ENCODE results near the gene ELMO1. TPM values are rescaled to one million over a fixed set of nuclear protein-coding genes. Genes with fewer than 3 reads are reported as not detected.

ELMO1 gene
- total RNA-seq, 1 experiment from 2014 or later = not detected

DNA sequence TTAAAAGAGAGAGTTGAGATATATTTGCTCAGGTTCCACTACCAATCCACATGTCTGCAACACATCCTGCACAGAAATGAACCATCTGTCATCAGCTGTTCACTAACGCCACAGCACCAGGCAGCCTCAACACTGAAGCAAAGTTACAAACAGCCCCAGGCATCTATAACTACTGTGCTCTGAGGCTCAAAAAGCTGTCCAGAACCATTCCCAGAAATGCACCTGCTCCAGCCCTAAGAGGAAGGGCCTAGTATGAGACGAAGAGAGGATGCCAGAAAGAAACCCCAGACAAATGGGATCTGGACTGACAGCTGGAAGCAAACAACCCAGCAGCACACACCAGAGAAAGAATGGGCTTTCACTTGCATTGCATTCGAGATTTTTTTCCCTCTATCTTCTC, 159.3 kb downstream of the ELMO1 start:
- Histone ChIP-seq H3K36me3 (no peaks in the 10 kb centered on the region), H3K27ac (no peak overlapping the region), H3K27me3 (replicated peaks) (no peaks in the 10 kb centered on the region), H3K9me3 (replicated peaks) (no peaks in the 10 kb centered on the region), H3K4me1 (replicated peaks) (no peaks in the 10 kb centered on the region), H3K4me3 (no peak overlapping the region)
- no peak for DNase-seq (ENCODE audit: low read depth in 1 of 2, low spot score in 2 of 2)

DNA sequence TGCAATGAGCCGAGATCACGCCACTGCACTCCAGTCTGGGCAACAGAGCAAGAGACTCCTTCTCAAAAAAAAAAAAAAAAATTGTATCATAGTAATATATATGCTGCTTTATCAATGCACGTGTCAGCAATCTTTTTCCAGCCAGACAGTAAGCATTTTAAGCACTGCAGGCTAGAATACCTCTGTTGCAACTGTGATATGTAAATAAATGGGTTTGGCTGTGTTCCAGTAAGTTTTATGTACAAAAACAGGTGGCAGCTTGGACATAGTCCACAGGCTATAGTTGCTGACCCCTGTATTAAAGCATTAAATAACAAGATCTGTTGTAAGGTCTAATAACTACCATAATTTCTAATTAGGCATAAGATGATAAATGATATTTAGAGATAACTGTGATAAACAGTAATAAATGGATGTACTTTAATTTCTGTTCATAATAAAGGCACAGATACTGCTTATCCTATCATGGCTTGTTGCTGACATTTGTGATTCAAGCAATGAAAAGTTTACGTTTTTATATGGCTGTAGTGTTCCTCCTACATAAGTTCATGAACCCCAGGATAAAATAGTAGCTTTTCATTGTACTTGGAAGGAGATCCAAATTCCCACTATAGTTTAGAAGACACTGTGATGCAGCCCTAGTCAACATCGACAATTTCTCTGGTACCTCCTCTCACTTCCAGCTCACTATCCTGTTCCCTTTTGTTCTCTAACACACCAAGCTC, 161.4 kb downstream of the ELMO1 start:
- no peaks in the 10 kb centered on the region for H3K27me3 ChIP-seq (replicated peaks)
- no peaks in the 10 kb centered on the region for H3K36me3 ChIP-seq
- no peak overlapping the region for H3K27ac ChIP-seq
- H3K4me1 ChIP-seq (replicated peaks) = no peaks in the 10 kb centered on the region
- no peaks in the 10 kb centered on the region for H3K9me3 ChIP-seq (replicated peaks)
- DNase-seq (ENCODE audit: low read depth in 1 of 2, low spot score in 2 of 2) = no peak
- no peak overlapping the region for H3K4me3 ChIP-seq

DNA sequence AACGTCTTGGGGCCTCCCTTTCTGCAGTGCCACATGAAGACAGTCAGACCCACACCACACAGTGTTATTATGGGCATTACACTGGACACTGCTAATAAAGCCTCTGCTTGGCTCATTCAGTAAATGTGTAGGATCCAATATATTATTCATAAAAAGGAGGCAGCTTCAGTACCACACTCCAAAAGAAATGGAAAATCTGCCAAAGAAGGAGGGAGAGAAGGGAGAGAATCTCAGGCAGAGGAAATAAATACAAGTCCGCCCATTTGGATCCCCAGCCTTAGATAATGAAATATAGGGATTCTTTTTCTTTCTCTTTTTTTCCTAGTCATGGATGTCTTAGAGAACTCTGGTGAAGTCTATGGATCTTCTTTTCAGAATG, 162.2 kb downstream of the ELMO1 start:
- no peak overlapping the region for H3K27ac ChIP-seq
- H3K36me3 ChIP-seq = no peaks in the 10 kb centered on the region
- no peak overlapping the region for H3K4me3 ChIP-seq
- no peaks in the 10 kb centered on the region for H3K27me3 ChIP-seq (replicated peaks)
- no peaks in the 10 kb centered on the region for H3K4me1 ChIP-seq (replicated peaks)
- no peak for DNase-seq (ENCODE audit: low read depth in 1 of 2, low spot score in 2 of 2)
- no peaks in the 10 kb centered on the region for H3K9me3 ChIP-seq (replicated peaks)

DNA sequence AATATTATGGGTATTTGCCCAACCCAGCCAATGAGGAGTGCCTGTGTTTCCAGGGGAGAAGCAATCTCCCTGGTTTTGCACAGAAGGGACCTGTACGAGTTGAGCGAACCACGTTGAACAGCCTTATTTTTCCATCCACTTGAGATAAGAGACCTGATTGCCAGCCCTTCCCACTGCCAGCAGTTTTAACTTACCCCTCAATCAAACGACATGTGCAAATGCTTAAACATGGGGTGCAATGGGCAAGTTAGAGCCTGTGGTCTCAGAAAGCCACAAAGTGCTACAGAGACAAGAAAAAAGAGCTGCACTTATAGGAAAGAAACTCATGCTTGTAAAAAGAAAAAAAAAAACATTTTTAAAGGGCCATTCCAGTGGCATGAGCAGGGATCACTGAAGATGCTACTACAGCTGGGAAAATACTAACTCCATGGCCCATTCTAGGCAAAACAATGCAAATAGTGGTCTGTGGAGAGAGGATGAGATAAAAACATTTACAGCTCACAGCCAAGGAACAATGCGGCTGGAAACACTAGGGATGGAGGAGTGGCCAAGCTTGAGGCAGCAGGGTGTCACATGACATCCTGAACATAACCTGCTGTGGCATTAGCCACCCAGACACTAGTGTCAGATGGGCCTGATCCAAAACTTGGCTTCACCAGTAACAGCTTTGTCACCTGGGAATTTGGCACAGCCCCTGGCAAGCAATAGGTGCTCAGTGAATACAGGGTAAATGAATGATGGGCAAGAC, 162.8 kb downstream of the ELMO1 start:
- DNase-seq (ENCODE audit: low read depth in 1 of 2, low spot score in 2 of 2) = no peak
- Histone ChIP-seq H3K27me3 (replicated peaks) (no peaks in the 10 kb centered on the region), H3K36me3 (no peaks in the 10 kb centered on the region), H3K27ac (no peak overlapping the region), H3K4me1 (replicated peaks) (no peaks in the 10 kb centered on the region), H3K4me3 (no peak overlapping the region), H3K9me3 (replicated peaks) (no peaks in the 10 kb centered on the region)

DNA sequence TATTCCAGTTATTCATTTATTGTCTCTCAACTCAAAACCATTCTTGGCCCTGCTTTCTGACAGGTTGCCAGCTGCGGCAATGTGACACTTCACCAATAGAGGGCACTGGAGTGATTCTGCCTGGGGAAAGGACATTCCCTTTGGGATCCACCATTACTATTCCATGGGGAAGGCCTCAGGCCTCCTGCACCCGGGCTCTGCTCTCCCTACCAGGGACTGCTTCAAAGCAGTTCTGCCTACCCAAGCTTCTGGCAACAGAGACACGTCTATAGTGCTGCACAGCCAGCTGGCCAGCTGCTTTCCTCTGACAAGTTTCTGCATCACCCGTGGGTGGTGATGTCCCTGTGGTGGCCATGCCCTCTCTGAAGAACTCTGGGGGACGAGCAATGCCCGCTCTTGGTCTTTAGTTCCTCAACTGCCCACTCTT, 163.8 kb downstream of the ELMO1 start:
- H3K9me3 ChIP-seq (replicated peaks) = no peaks in the 10 kb centered on the region
- no peaks in the 10 kb centered on the region for H3K4me1 ChIP-seq (replicated peaks)
- H3K27me3 ChIP-seq (replicated peaks) = no peaks in the 10 kb centered on the region
- peak; percentile 53 for DNase-seq (ENCODE audit: low read depth in 1 of 2, low spot score in 2 of 2)
- H3K36me3 ChIP-seq = no peaks in the 10 kb centered on the region
- no peak overlapping the region for H3K4me3 ChIP-seq
- H3K27ac ChIP-seq = no peak overlapping the region

DNA sequence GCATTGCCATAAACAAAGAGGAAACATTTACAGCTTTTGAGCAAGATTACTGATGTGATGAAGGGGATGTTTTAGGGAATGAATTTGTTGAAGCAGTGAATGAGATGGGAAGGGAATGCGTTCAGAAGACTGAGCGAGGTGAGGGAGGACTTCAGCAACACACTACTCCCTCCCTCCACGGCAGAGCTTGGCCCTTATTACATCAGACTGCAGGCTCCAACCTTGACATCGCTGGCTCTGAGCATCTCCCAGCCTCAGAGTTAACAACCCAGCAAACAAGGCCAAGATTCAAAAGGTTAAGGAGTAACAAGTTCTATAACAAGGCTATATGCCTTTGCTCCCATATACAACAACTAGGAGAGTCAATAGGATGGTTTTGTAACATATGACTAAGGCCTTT, 164.4 kb downstream of the ELMO1 start:
- Histone ChIP-seq H3K9me3 (replicated peaks) (no peaks in the 10 kb centered on the region), H3K4me3 (no peak overlapping the region), H3K27me3 (replicated peaks) (no peaks in the 10 kb centered on the region), H3K36me3 (no peaks in the 10 kb centered on the region), H3K4me1 (replicated peaks) (no peaks in the 10 kb centered on the region), H3K27ac (no peak overlapping the region)
- DNase-seq (ENCODE audit: low read depth in 1 of 2, low spot score in 2 of 2) = no peak

DNA sequence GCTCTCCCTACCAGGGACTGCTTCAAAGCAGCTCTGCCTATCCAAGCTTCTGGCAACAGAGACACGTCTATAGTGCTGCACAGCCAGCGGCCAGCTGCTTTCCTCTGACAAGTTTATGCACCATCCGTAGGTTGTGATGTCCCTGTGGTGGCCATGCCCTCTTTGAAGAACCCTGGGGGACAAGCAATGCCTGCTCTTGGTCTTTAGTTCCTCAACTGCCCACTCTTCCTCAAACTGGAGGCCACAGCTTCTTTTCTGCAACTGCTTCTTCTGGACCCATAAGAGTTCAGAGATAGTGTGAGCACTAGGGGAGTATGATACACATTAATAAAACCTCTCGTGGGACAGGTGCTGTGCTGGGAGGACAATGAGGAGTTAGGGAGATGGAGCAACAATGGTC, 164.9 kb downstream of the ELMO1 start:
- no peak overlapping the region for H3K27ac ChIP-seq
- H3K27me3 ChIP-seq (replicated peaks) = no peaks in the 10 kb centered on the region
- H3K4me1 ChIP-seq (replicated peaks) = no peaks in the 10 kb centered on the region
- DNase-seq (ENCODE audit: low read depth in 1 of 2, low spot score in 2 of 2) = no peak
- no peak overlapping the region for H3K4me3 ChIP-seq
- no peaks in the 10 kb centered on the region for H3K36me3 ChIP-seq
- no peaks in the 10 kb centered on the region for H3K9me3 ChIP-seq (replicated peaks)

DNA sequence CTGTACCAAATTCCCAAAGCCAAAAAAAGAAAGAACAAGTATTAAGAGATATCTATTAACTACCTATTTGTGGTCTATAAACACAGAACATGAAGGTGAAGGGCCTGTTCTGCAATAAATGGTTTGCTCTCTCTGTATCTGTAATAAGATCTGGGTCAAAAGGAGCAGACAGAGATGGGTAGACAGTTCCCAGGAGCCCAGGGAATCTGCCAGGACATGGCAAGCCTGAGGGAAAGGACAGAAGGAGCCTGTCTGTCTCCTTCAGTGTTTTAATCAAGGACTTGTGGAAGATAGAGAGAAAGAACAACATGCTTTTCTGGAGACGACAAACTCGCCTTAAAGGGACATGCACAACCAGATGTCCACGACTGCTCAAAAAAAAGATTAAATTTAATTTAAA, 165.7 kb downstream of the ELMO1 start:
- no peak for DNase-seq (ENCODE audit: low read depth in 1 of 2, low spot score in 2 of 2)
- Histone ChIP-seq H3K27me3 (replicated peaks) (no peaks in the 10 kb centered on the region), H3K4me3 (no peak overlapping the region), H3K27ac (no peak overlapping the region), H3K4me1 (replicated peaks) (no peaks in the 10 kb centered on the region), H3K9me3 (replicated peaks) (no peaks in the 10 kb centered on the region), H3K36me3 (no peaks in the 10 kb centered on the region)

DNA sequence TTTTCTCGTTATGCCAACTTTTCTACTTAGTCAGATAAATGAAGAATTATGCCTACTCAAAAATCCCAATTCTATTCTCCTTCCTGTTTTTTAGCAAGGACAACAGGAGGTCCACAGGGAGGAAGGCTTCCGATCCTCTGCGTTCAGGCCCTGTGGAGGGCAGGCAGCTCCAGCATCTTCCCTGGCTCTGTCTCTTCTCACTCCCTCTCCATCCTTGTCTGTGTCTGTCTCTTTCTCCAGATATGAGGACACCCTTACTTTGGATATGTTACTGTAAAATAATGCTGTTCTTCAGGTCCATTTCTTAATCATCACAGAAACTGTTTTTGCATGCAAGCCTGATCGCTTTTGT, 166.6 kb downstream of the ELMO1 start:
- no peaks in the 10 kb centered on the region for H3K4me1 ChIP-seq (replicated peaks)

DNA sequence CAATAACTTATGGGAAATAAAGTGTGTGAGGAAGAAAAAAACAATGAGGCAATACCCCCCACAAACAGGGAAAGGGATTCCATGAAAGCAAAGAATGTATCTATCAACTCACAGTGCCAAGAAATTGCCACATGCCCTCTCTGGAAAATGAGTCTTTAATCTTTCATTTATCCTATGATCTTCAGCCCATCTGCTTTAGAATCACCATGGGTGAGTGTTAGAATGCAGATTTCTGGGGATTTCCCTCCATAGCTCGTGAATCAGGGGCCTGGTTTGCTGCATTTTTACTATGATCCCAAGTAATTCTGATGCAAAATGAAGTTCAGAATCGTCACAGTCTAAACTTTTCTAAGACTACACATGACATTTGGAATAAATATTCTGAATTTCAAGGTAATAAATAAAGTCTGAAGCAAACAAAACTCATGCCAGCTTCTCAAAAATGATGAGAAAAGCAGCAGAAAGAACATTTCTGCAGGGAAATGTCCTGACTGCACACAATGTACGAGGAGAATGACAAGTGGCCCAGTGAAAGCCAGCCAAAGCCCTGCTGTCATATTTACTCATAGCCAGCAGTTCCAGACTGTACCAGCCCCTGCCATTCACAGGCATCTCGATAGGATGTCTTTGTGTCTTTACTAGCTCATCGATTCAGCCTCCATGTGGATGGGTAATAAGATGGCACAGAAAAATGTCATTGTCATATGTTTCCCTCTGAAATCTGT, 167.1 kb downstream of the ELMO1 start:
- Histone ChIP-seq H3K4me1 (replicated peaks) (no peaks in the 10 kb centered on the region), H3K27me3 (replicated peaks) (no peaks in the 10 kb centered on the region), H3K9me3 (replicated peaks) (no peaks in the 10 kb centered on the region), H3K36me3 (no peaks in the 10 kb centered on the region), H3K4me3 (no peak overlapping the region), H3K27ac (no peak overlapping the region)
- DNase-seq (ENCODE audit: low read depth in 1 of 2, low spot score in 2 of 2) = no peak

More for the DNA sequence above, 166.6 kb downstream of the ELMO1 start:
- no peaks in the 10 kb centered on the region for H3K27me3 ChIP-seq (replicated peaks)
- no peak for DNase-seq (ENCODE audit: low read depth in 1 of 2, low spot score in 2 of 2)
- H3K9me3 ChIP-seq (replicated peaks) = no peaks in the 10 kb centered on the region
- no peak overlapping the region for H3K27ac ChIP-seq
- H3K4me3 ChIP-seq = no peak overlapping the region
- H3K36me3 ChIP-seq = no peaks in the 10 kb centered on the region

DNA sequence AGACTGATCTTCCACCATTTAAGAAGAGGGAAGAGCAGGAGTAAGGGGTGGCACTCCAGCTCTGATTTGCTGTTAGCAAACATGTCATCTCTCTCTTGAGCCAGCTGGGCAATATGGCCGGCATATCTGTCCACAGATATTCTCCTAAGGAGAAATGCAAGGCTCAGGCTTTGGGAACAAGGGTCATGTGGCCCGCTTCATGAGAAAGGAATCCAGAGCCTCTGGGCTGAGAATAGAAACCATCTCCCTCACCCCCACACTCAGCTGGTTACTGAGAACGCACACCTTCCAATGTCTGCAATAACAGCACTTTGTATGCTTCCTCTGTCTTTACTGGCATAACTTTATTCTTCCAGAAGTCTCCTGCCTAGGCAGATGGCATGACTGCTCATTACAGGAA, 171.2 kb downstream of the ELMO1 start:
- Histone ChIP-seq H3K9me3 (replicated peaks) (no peaks in the 10 kb centered on the region), H3K36me3 (no peaks in the 10 kb centered on the region), H3K27me3 (replicated peaks) (no peaks in the 10 kb centered on the region), H3K4me1 (replicated peaks) (no peaks in the 10 kb centered on the region), H3K4me3 (no peak overlapping the region), H3K27ac (no peak overlapping the region)
- no peak for DNase-seq (ENCODE audit: low read depth in 1 of 2, low spot score in 2 of 2)

DNA sequence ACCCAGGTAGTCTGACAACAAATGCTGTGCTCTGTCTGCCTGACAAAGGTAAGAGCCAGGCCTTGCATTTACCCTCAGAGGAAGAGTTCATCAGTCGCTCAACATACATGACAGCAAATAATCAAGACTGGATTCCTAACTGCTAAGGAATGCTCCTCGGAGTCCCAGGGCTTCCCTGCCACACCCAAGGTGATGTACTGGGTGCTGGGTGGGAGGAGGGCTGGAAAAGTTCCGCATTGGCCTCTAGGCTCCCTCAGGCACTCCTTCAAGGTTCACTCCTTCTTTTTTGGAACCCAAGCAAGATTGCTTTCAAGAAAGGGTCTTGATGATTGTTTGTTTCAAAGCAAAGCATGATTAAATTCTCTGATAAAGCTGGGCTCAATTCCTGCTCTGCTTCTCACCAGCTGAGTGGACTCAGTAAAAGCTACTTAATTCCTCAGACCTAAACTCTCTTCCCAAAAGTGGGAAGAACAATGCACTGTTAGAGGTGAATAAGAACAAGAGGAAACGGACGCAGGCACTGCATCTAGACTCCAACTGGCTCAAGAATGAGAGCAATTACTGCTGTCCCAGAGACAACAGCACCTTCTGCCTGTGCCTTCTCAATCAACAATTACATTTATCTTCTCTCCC, 173.5 kb downstream of the ELMO1 start:
- no peaks in the 10 kb centered on the region for H3K9me3 ChIP-seq (replicated peaks)
- H3K27ac ChIP-seq = no peak overlapping the region
- no peaks in the 10 kb centered on the region for H3K4me1 ChIP-seq (replicated peaks)
- H3K27me3 ChIP-seq (replicated peaks) = no peaks in the 10 kb centered on the region
- no peak for DNase-seq (ENCODE audit: low read depth in 1 of 2, low spot score in 2 of 2)
- no peak overlapping the region for H3K4me3 ChIP-seq
- no peaks in the 10 kb centered on the region for H3K36me3 ChIP-seq

DNA sequence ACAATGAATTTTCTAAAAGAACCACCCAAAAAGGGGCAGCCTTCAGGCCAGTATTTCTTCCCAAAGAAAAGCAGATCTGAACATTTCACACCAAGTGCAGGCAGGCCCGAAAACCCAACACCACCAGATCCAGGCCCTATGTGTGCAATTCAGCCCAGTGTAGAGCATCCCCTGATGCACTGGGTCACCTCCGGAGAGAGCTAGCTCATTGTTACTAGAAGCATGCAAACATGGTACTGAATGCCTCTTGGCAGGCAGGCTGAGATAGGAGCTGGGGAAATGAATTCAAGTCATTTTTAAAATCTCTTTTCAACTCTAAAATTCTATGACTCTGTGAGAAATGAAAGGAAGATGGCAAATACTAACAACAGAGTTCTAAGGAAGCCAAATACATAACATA, 174.8 kb downstream of the ELMO1 start:
- Histone ChIP-seq H3K36me3 (no peaks in the 10 kb centered on the region), H3K27ac (no peak overlapping the region), H3K27me3 (replicated peaks) (no peaks in the 10 kb centered on the region), H3K4me1 (replicated peaks) (no peaks in the 10 kb centered on the region), H3K9me3 (replicated peaks) (no peaks in the 10 kb centered on the region), H3K4me3 (no peak overlapping the region)
- DNase-seq (ENCODE audit: low read depth in 1 of 2, low spot score in 2 of 2) = no peak
